SK-N-SH (cell line): ENCODE measurements around the gene MBOAT2. TPM values are rescaled to one million over a fixed set of nuclear protein-coding genes. Genes with fewer than 3 reads are reported as not detected.
A peak's percentile ranks its signal among the peaks of the same experiment; 100 is the strongest.

Experiments
- CTCF ChIA-PET: fragments of 300-600, 350-600 bp; formaldehyde crosslinking; extraction: SDS; loops from one replicate; lab custom pipeline; 2021; lab: Yijun Ruan, JAX
- POLR2A ChIA-PET: fragments of 350-600 bp; sonication (Branson Sonifier 250); formaldehyde crosslinking; extraction: SDS; loops from one replicate; lab custom pipeline; 2020; ENCODE audit warnings: antibody characterized with exemption, inconsistent platforms; lab: Yijun Ruan, JAX
- DNase-seq: peaks from one replicate; pipeline ENCODE4 v3.0.0; 2012
- H2AFZ ChIP-seq: fragments of 200-600 bp; sonication (generic); 2 replicates; pipeline ENCODE4 v1.8.1; 2016; ENCODE audit warnings: antibody characterized with exemption, mild to moderate bottlenecking, low read depth
- H3F3A ChIP-seq: fragments of 200-600 bp; sonication (generic); replicated peaks from 2 replicates; pipeline ENCODE3; 2016; ENCODE audit warnings: antibody characterized with exemption, mild to moderate bottlenecking; ENCODE audit not compliant: insufficient read depth
- H3K27ac ChIP-seq, 2 experiments: fragments of 200-500 bp in 1 of 2; fragments of 200-600 bp in 1 of 2; sonication (Bioruptor generic) in 1 of 2; sonication (generic), shearing (Covaris generic) in 1 of 2; 2 replicates each; pipeline versions ENCODE4 v1.5.1 to v1.6.1; 2014 to 2016; ENCODE audit warnings: low read depth in 2 of 2, inconsistent platforms in 1 of 2, low read length in 1 of 2, mild to moderate bottlenecking in 1 of 2, mixed read lengths in 1 of 2
- H3K27me3 ChIP-seq: fragments of 200-600 bp; sonication (generic), shearing (Covaris generic); 2 replicates; pipeline ENCODE4 v1.6.1; 2016; ENCODE audit warnings: mixed run types; ENCODE audit not compliant: insufficient read depth
- H3K36me3 ChIP-seq, 2 experiments: fragments of 200-500 bp in 1 of 2; fragments of 200-600 bp in 1 of 2; sonication (Bioruptor generic) in 1 of 2; sonication (generic) in 1 of 2; replicated peaks in 1 of 2; 2 replicates each; pipeline versions ENCODE3 to v1.5.1; 2014 to 2016; ENCODE audit warnings: low read length in 1 of 2, mild to moderate bottlenecking in 1 of 2; ENCODE audit not compliant: insufficient read depth in 2 of 2, control insufficient read depth in 1 of 2
- H3K4me1 ChIP-seq, 2 experiments: fragments of 200-500 bp in 1 of 2; fragments of 200-600 bp in 1 of 2; sonication (Bioruptor generic) in 1 of 2; sonication (generic), shearing (Covaris generic) in 1 of 2; 2 replicates each; pipeline versions ENCODE4 v1.5.1 to v1.6.1; 2014 to 2016; ENCODE audit warnings: low read depth in 1 of 2, low read length in 1 of 2, mixed run types in 1 of 2; ENCODE audit not compliant: insufficient read depth in 2 of 2, control insufficient read depth in 1 of 2
- H3K4me2 ChIP-seq: fragments of 200-600 bp; sonication (generic), shearing (Covaris generic); 2 replicates; pipeline ENCODE4 v1.6.1; 2017; ENCODE audit warnings: mixed run types
- H3K4me3 ChIP-seq, 2 experiments: fragments of 200-500 bp in 1 of 2; fragments of 200-600 bp in 1 of 2; sonication (Bioruptor generic) in 1 of 2; sonication (generic), shearing (Covaris generic) in 1 of 2; 2 replicates each; pipeline versions ENCODE4 v1.5.1 to v1.8.1; 2014 to 2016; ENCODE audit warnings: low read depth in 2 of 2, inconsistent platforms in 1 of 2, low read length in 1 of 2, mild to moderate bottlenecking in 1 of 2, mixed read lengths in 1 of 2, moderate library complexity in 1 of 2
- H3K79me2 ChIP-seq: fragments of 200-600 bp; sonication (generic); 2 replicates; pipeline ENCODE4 v1.8.1; 2017; ENCODE audit warnings: mild to moderate bottlenecking; ENCODE audit not compliant: insufficient read depth
- H3K9ac ChIP-seq: fragments of 200-600 bp; sonication (generic); 2 replicates; pipeline ENCODE4 v1.6.1; 2017; ENCODE audit warnings: mixed run types
- H3K9me2 ChIP-seq: fragments of 200-600 bp; sonication (generic); 2 replicates; pipeline ENCODE4 v1.6.1; 2017; ENCODE audit warnings: mixed run types
- H3K9me3 ChIP-seq: fragments of 200-600 bp; sonication (generic); 2 replicates; pipeline ENCODE4 v1.6.1; 2017; ENCODE audit warnings: mixed run types, mild to moderate bottlenecking, moderate library complexity
- H4K20me1 ChIP-seq: fragments of 200-600 bp; sonication (generic); 2 replicates; pipeline ENCODE4 v1.6.1; 2017; ENCODE audit warnings: mild to moderate bottlenecking, mixed run types; ENCODE audit not compliant: insufficient read depth
- EZH2phosphoT487 ChIP-seq: fragments of 200-600 bp; sonication (generic); IDR thresholded peaks from 2 replicates; pipeline ENCODE4 v1.6.1; 2017; ENCODE audit warnings: low read depth, mixed run types, mild to moderate bottlenecking, antibody characterized with exemption, moderate library complexity, borderline replicate concordance
- FOSL2 ChIP-seq: IDR thresholded peaks from 2 replicates; pipeline ENCODE4 v1.4.0; 2012; ENCODE audit warnings: low read depth, mild to moderate bottlenecking, moderate library complexity, borderline replicate concordance
- FOXM1 ChIP-seq: IDR thresholded peaks from 2 replicates; pipeline ENCODE4 v1.4.0; 2012; ENCODE audit warnings: low read depth, mild to moderate bottlenecking
- GATA2 ChIP-seq: sonication (generic); formaldehyde crosslinking; IDR thresholded peaks from 2 replicates; pipeline ENCODE4 v1.5.0; 2020; ENCODE audit warnings: mild to moderate bottlenecking, missing genetic modification reagents
- MEF2A ChIP-seq: IDR thresholded peaks from 2 replicates; pipeline ENCODE4 v1.4.0; 2012; ENCODE audit warnings: low read depth, borderline replicate concordance
- NFIC ChIP-seq: IDR thresholded peaks from 2 replicates; pipeline ENCODE4 v1.4.0; 2012; ENCODE audit warnings: borderline replicate concordance
- RCOR1 ChIP-seq: fragments of 150-350 bp; IDR thresholded peaks from 2 replicates; pipeline ENCODE4 v1.6.1; 2017; ENCODE audit warnings: antibody characterized with exemption, low read length
- RFX5 ChIP-seq: IDR thresholded peaks from 2 replicates; pipeline ENCODE4 v1.6.1; 2012; ENCODE audit warnings: mild to moderate bottlenecking, improper control_type of control experiment, low read length
- RXRA ChIP-seq: IDR thresholded peaks from 2 replicates; pipeline ENCODE4 v1.4.0; 2012; ENCODE audit warnings: low read depth, mild to moderate bottlenecking, borderline replicate concordance
- SIN3A ChIP-seq: IDR thresholded peaks from 2 replicates; pipeline ENCODE4 v1.6.1; 2012; ENCODE audit warnings: low read depth, mild to moderate bottlenecking, low read length, moderate library complexity, borderline replicate concordance
- SMC3 ChIP-seq: IDR thresholded peaks from 2 replicates; pipeline ENCODE4 v1.6.1; 2012; ENCODE audit warnings: low read depth, low read length, improper control_type of control experiment
- TCF12 ChIP-seq: IDR thresholded peaks from 2 replicates; pipeline ENCODE4 v1.4.0; 2012
- TEAD4 ChIP-seq: IDR thresholded peaks from 2 replicates; pipeline ENCODE4 v1.4.0; 2012; ENCODE audit warnings: mild to moderate bottlenecking, borderline replicate concordance; ENCODE audit not compliant: insufficient read depth
- YY1 ChIP-seq: IDR thresholded peaks from 2 replicates; pipeline ENCODE4 v1.4.0; 2012; ENCODE audit warnings: low read depth, mild to moderate bottlenecking
- WGBS: methylation state at CpG from one replicate; pipeline ENCODE4 v1.1.6; 2017; ENCODE audit warnings: low lambda C conversion rate; 5-methylcytosine and 5-hydroxymethylcytosine counted together
- polyA plus RNA-seq, 3 experiments: library from polyadenylated mRNA; depleted of rRNA; stranded (reverse); fragments of >200 nt; gene quantifications; 2 replicates each; pipeline ENCODE4 v1.2.3, GENCODE V29; 2012
- TF ChIP-seq, protein P1 (sequence below): IDR thresholded peaks from 2 replicates; pipeline ENCODE4; 2012
- TF ChIP-seq, protein P2 (sequence below): fragments of 150-350 bp; IDR thresholded peaks from 2 replicates; pipeline ENCODE4 v1.6.1; 2016; ENCODE audit warnings: mild to moderate bottlenecking, low read depth, low read length
- TF ChIP-seq, protein P3 (sequence below): fragments of 150-350 bp; IDR thresholded peaks from 2 replicates; pipeline ENCODE4 v1.6.1; 2017; ENCODE audit warnings: antibody characterized with exemption, low read length, low read depth, borderline replicate concordance
- TF ChIP-seq, protein P4 (sequence below): IDR thresholded peaks from 2 replicates; pipeline ENCODE4 v1.4.0; 2012; ENCODE audit warnings: low read depth
- TF ChIP-seq, protein P5 (sequence below): IDR thresholded peaks from 2 replicates; pipeline ENCODE4 v1.4.0; 2012; ENCODE audit warnings: low read depth, borderline replicate concordance
- TF ChIP-seq, protein P6 (sequence below): fragments of 200-600 bp; sonication (generic); IDR thresholded peaks from 2 replicates; pipeline ENCODE4 v1.6.1; 2017; ENCODE audit warnings: antibody characterized with exemption, mild to moderate bottlenecking, moderate library complexity

The MBOAT2 gene
- polyA plus RNA-seq, 1 of the 3 experiments (the other 2 are of a cell fraction): 33.9 TPM

DNA sequence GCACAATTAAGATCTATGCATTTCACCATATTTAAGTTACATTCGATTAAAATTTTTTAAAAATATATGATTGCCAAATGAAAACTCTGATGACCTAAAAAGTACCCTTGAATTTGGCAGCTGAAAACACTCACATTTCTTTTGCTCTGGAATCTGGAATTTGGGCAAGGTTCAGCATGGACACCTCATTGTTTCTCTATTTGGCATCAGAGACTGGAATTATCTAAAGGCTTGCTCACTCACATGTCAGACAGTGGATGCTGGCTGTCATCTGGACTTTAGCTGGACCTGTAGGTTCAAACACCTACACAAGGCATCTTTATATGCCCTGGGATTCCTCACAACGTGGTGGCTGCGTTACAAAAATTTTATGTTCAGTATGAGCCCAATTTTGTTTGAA is 16.1 kb downstream of the MBOAT2 start:
- no peak for DNase-seq
- no peaks in the 10 kb centered on the region for H3K9me3 ChIP-seq
- CTCF ChIA-PET: interaction anchor here (0.9 to 1.3 kb wide), 5 partner anchors 9 to 107 kb away, joined by 3 to 4 read pairs (median 3); no protein-coding TSS in a partner anchor
- H3K27ac ChIP-seq: no peak overlapping the region
- H2AFZ ChIP-seq: no peak overlapping the region
- H3F3A ChIP-seq: peaks cover 23% of the 10 kb centered on the region
- no peak overlapping the region for H3K4me2 ChIP-seq
- WGBS: 74% methylated on average over 3 of the region's 3 CpGs
- TF ChIP-seq NFIC (peak; percentile 76), TEAD4 (peak; percentile 33; the same call in 1 of the 2 replicates), RXRA (0 out of 2 replicates have a peak, but pooled peaks have one; percentile 15), RFX5 (no peak), TCF12 (peak; percentile 63), FOSL2 (peak; percentile 45; the same call in 1 of the 2 replicates), SMC3 (no peak), MEF2A (no peak), SIN3A (0 out of 2 replicates have a peak, but pooled peaks have one; percentile 51)
- TF ChIP-seq, protein P1, sequence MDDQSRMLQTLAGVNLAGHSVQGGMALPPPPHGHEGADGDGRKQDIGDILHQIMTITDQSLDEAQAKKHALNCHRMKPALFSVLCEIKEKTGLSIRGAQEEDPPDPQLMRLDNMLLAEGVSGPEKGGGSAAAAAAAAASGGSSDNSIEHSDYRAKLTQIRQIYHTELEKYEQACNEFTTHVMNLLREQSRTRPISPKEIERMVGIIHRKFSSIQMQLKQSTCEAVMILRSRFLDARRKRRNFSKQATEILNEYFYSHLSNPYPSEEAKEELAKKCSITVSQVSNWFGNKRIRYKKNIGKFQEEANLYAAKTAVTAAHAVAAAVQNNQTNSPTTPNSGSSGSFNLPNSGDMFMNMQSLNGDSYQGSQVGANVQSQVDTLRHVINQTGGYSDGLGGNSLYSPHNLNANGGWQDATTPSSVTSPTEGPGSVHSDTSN: peak; percentile 64
- TF ChIP-seq, protein P2, sequence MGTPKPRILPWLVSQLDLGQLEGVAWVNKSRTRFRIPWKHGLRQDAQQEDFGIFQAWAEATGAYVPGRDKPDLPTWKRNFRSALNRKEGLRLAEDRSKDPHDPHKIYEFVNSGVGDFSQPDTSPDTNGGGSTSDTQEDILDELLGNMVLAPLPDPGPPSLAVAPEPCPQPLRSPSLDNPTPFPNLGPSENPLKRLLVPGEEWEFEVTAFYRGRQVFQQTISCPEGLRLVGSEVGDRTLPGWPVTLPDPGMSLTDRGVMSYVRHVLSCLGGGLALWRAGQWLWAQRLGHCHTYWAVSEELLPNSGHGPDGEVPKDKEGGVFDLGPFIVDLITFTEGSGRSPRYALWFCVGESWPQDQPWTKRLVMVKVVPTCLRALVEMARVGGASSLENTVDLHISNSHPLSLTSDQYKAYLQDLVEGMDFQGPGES: no peak
- TF ChIP-seq, protein P3, sequence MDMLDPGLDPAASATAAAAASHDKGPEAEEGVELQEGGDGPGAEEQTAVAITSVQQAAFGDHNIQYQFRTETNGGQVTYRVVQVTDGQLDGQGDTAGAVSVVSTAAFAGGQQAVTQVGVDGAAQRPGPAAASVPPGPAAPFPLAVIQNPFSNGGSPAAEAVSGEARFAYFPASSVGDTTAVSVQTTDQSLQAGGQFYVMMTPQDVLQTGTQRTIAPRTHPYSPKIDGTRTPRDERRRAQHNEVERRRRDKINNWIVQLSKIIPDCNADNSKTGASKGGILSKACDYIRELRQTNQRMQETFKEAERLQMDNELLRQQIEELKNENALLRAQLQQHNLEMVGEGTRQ: no peak
- TF ChIP-seq, protein P4, sequence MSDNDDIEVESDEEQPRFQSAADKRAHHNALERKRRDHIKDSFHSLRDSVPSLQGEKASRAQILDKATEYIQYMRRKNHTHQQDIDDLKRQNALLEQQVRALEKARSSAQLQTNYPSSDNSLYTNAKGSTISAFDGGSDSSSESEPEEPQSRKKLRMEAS: 0 out of 2 replicates have a peak, but pooled peaks have one; percentile 20
- no peaks in the 10 kb centered on the region for H4K20me1 ChIP-seq
- H3K36me3 ChIP-seq: no peaks in the 10 kb centered on the region
- no peak overlapping the region for H3K4me3 ChIP-seq
- peaks cover 6 to 36% of the 10 kb centered on the region in 2 experiments for H3K4me1 ChIP-seq
- POLR2A ChIA-PET: no interaction called here
- peaks cover 97% of the 10 kb centered on the region for H3K79me2 ChIP-seq
- no peak overlapping the region for H3K9ac ChIP-seq
- H3K27me3 ChIP-seq: no peaks in the 10 kb centered on the region
- H3K9me2 ChIP-seq: no peaks in the 10 kb centered on the region

DNA sequence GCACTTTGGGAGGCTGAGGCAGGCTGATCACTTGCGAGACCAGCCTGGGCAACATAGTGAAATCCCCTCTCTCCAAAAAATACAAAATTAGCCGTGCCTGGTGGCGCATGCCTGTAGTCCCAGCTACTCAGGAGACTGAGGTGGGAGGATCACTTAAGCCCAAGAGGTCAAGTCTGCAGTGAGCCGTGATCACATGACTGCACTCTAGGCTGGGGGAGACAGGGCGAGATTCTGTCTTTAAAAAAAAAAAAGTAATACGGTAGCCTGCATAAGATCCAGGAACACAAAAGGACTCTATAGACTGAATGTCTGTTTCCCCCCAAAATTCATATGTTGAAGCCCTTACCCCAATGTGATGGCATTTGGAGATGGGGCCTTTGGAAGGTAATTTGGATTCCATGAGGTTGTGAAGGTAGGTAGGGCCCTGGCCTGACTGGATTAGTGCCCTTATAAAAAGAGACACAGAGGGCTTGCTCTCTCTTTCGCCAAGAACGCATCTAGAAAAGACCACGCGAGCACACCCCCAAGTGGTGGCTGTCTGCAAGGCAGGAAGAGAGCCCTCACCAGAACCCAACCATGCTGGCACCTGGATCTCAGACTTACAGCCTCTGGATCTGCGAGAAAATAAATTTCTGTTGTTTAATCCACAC is 17.0 kb downstream of the MBOAT2 start:
- H3K36me3 ChIP-seq: no peaks in the 10 kb centered on the region
- no peak for DNase-seq
- peaks cover 98% of the 10 kb centered on the region for H3K79me2 ChIP-seq
- no peak overlapping the region for H3K9ac ChIP-seq
- H2AFZ ChIP-seq: no peak overlapping the region
- 93% methylated on average over 11 of the region's 11 CpGs for WGBS
- H3K4me3 ChIP-seq: no peak overlapping the region; a peak in 1 of 4 replicates
- no peak overlapping the region for H3K4me2 ChIP-seq
- peak overlapping the region in 1 of 2 experiments; percentile 21; a peak in 1 of 4 replicates for H3K27ac ChIP-seq
- ChIA-PET CTCF (interaction anchor here (1.1 to 1.3 kb wide), 3 partner anchors 10 to 106 kb away, joined by 3 to 4 read pairs (median 4); no protein-coding TSS in a partner anchor), POLR2A (no interaction called here)
- H4K20me1 ChIP-seq: no peaks in the 10 kb centered on the region
- H3K27me3 ChIP-seq: no peaks in the 10 kb centered on the region
- no peaks in the 10 kb centered on the region for H3K9me3 ChIP-seq
- H3K9me2 ChIP-seq: no peaks in the 10 kb centered on the region
- peaks cover 23% of the 10 kb centered on the region for H3F3A ChIP-seq
- peaks cover 7 to 36% of the 10 kb centered on the region in 2 experiments for H3K4me1 ChIP-seq
- TF ChIP-seq EZH2phosphoT487: no peak
- TF ChIP-seq, protein P5, sequence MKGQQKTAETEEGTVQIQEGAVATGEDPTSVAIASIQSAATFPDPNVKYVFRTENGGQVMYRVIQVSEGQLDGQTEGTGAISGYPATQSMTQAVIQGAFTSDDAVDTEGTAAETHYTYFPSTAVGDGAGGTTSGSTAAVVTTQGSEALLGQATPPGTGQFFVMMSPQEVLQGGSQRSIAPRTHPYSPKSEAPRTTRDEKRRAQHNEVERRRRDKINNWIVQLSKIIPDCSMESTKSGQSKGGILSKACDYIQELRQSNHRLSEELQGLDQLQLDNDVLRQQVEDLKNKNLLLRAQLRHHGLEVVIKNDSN: no peak
- TF ChIP-seq, protein P4: no peak
- no peak for TF ChIP-seq GATA2
- TF ChIP-seq, protein P6, sequence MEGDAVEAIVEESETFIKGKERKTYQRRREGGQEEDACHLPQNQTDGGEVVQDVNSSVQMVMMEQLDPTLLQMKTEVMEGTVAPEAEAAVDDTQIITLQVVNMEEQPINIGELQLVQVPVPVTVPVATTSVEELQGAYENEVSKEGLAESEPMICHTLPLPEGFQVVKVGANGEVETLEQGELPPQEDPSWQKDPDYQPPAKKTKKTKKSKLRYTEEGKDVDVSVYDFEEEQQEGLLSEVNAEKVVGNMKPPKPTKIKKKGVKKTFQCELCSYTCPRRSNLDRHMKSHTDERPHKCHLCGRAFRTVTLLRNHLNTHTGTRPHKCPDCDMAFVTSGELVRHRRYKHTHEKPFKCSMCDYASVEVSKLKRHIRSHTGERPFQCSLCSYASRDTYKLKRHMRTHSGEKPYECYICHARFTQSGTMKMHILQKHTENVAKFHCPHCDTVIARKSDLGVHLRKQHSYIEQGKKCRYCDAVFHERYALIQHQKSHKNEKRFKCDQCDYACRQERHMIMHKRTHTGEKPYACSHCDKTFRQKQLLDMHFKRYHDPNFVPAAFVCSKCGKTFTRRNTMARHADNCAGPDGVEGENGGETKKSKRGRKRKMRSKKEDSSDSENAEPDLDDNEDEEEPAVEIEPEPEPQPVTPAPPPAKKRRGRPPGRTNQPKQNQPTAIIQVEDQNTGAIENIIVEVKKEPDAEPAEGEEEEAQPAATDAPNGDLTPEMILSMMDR: peak; percentile 47
- no peak for TF ChIP-seq RCOR1
- TF ChIP-seq FOXM1: no peak
- TF ChIP-seq SMC3: peak; percentile 24; the same call in 1 of the 2 replicates
- TF ChIP-seq YY1: no peak
- TF ChIP-seq NFIC: no peak
